Measurements from ENCODE around the gene SEPHS2.
"Not testable (repeated sequence)": the region's sequence is repeated elsewhere in the genome, so short reads cannot be mapped to it uniquely, and the experiment has no call there.

SEPHS2 gene

DNA sequence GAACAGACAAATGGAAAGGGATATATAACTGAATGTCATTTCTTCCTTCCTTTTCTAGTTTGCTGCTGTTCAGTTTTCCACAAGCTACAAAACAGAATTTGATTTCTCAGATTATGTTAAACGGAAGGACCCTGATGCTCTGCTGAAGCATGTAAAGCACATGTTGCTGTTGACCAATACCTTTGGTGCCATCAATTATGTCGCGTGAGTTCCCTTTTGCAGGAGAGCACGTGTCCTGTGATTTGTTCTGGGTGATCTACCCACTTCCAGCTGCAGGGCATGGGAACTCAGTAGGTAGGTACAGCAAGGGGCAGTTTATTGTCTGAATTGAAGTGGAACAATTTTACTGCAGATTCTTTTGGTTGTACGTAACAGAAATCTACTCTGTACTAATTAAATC is 35.7 kb upstream of the SEPHS2 start:
- 92% methylated on average over 5 of the region's 5 CpGs for WGBS
- Histone ChIP-seq H3K36me3 (ENCODE audit: insufficient read depth, low read length) (no peaks in the 10 kb centered on the region), H3K4me3 (ENCODE audit: low read length) (no peak overlapping the region), H3K27me3 (ENCODE audit: insufficient read depth, low read length) (no peaks in the 10 kb centered on the region), H3K27ac (ENCODE audit: low read depth, low read length) (no peak overlapping the region), H3K9me3 (ENCODE audit: insufficient read depth, low read depth, low read length) (no peaks in the 10 kb centered on the region), H3K9ac (ENCODE audit: low read depth, low read length) (no peak overlapping the region), H3K4me1 (ENCODE audit: insufficient read depth, low read length) (no peaks in the 10 kb centered on the region)

GRCh38 chr16:30478766-30479478 is 33.2 kb upstream of the SEPHS2 start:
- Histone ChIP-seq H3K9me3 (ENCODE audit: insufficient read depth, low read depth, low read length) (no peaks in the 10 kb centered on the region), H3K27me3 (ENCODE audit: insufficient read depth, low read length) (no peaks in the 10 kb centered on the region), H3K27ac (ENCODE audit: low read depth, low read length) (no peak overlapping the region), H3K9ac (ENCODE audit: low read depth, low read length) (no peak overlapping the region), H3K36me3 (ENCODE audit: insufficient read depth, low read length) (no peaks in the 10 kb centered on the region), H3K4me3 (ENCODE audit: low read length) (no peak overlapping the region), H3K4me1 (ENCODE audit: insufficient read depth, low read length) (no peaks in the 10 kb centered on the region)
- WGBS: 92% methylated on average over 12 of the region's 12 CpGs

GRCh38 chr16:30477773-30478172 is 32.1 kb upstream of the SEPHS2 start:
- not testable (repeated sequence) for H3K36me3 ChIP-seq (ENCODE audit: insufficient read depth, low read length); H3K9me3 ChIP-seq (ENCODE audit: insufficient read depth, low read depth, low read length); H3K4me3 ChIP-seq (ENCODE audit: low read length); H3K9ac ChIP-seq (ENCODE audit: low read depth, low read length); H3K27ac ChIP-seq (ENCODE audit: low read depth, low read length); H3K27me3 ChIP-seq (ENCODE audit: insufficient read depth, low read length); H3K4me1 ChIP-seq (ENCODE audit: insufficient read depth, low read length)
- WGBS: 92% methylated on average over 3 of the region's 3 CpGs

- H3K4me1 ChIP-seq (ENCODE audit: insufficient read depth, low read length): no peaks in the 10 kb centered on the region
- WGBS: 88% methylated on average over 3 of the region's 3 CpGs
- no peak overlapping the region for H3K27ac ChIP-seq (ENCODE audit: low read depth, low read length)
- no peak overlapping the region for H3K9ac ChIP-seq (ENCODE audit: low read depth, low read length)
- no peaks in the 10 kb centered on the region for H3K27me3 ChIP-seq (ENCODE audit: insufficient read depth, low read length)
- no peaks in the 10 kb centered on the region for H3K36me3 ChIP-seq (ENCODE audit: insufficient read depth, low read length)
- no peak overlapping the region for H3K4me3 ChIP-seq (ENCODE audit: low read length)
- no peaks in the 10 kb centered on the region for H3K9me3 ChIP-seq (ENCODE audit: insufficient read depth, low read depth, low read length)
These were observed 31.3 kb upstream of the SEPHS2 start for GRCh38 chr16:30476991-30477390.

- no peaks in the 10 kb centered on the region for H3K36me3 ChIP-seq (ENCODE audit: insufficient read depth, low read length)
- no peak overlapping the region for H3K4me3 ChIP-seq (ENCODE audit: low read length)
- H3K27ac ChIP-seq (ENCODE audit: low read depth, low read length): no peak overlapping the region
- H3K9ac ChIP-seq (ENCODE audit: low read depth, low read length): no peak overlapping the region
- H3K4me1 ChIP-seq (ENCODE audit: insufficient read depth, low read length): no peaks in the 10 kb centered on the region
- WGBS: 91% methylated on average over 7 of the region's 7 CpGs
- H3K27me3 ChIP-seq (ENCODE audit: insufficient read depth, low read length): no peaks in the 10 kb centered on the region
- H3K9me3 ChIP-seq (ENCODE audit: insufficient read depth, low read depth, low read length): no peaks in the 10 kb centered on the region
These were observed 29.0 kb upstream of the SEPHS2 start for GRCh38 chr16:30474684-30475083.

- Histone ChIP-seq H3K4me3 (ENCODE audit: low read length) (no peak overlapping the region), H3K9me3 (ENCODE audit: insufficient read depth, low read depth, low read length) (no peaks in the 10 kb centered on the region), H3K9ac (ENCODE audit: low read depth, low read length) (no peak overlapping the region), H3K27ac (ENCODE audit: low read depth, low read length) (no peak overlapping the region), H3K4me1 (ENCODE audit: insufficient read depth, low read length) (no peaks in the 10 kb centered on the region), H3K36me3 (ENCODE audit: insufficient read depth, low read length) (no peaks in the 10 kb centered on the region), H3K27me3 (ENCODE audit: insufficient read depth, low read length) (no peaks in the 10 kb centered on the region)
- WGBS: 91% methylated on average over 35 of the region's 35 CpGs
These were observed 28.4 kb upstream of the SEPHS2 start for GRCh38 chr16:30474074-30474452.

GRCh38 chr16:30473231-30474073 is 27.8 kb upstream of the SEPHS2 start:
- Histone ChIP-seq H3K27me3 (ENCODE audit: insufficient read depth, low read length) (no peaks in the 10 kb centered on the region), H3K9ac (ENCODE audit: low read depth, low read length) (no peak overlapping the region), H3K36me3 (ENCODE audit: insufficient read depth, low read length) (no peaks in the 10 kb centered on the region), H3K9me3 (ENCODE audit: insufficient read depth, low read depth, low read length) (no peaks in the 10 kb centered on the region), H3K27ac (ENCODE audit: low read depth, low read length) (no peak overlapping the region), H3K4me3 (ENCODE audit: low read length) (no peak overlapping the region), H3K4me1 (ENCODE audit: insufficient read depth, low read length) (no peaks in the 10 kb centered on the region)
- 90% methylated on average over 19 of the region's 19 CpGs for WGBS

GRCh38 chr16:30472328-30472942 is 26.8 kb upstream of the SEPHS2 start, which contains the start of gene ITGAL:
Gene ITGAL (plus strand): TSS chr16:30472742. CDS start chr16:30472838, 96 bp downstream.
- Histone ChIP-seq H3K4me3 (ENCODE audit: low read length) (no peak within 1 kb of the TSS), H3K9ac (ENCODE audit: low read depth, low read length) (no peak within 1 kb of the TSS), H3K27ac (ENCODE audit: low read depth, low read length) (no peak within 1 kb of the TSS)

DNA sequence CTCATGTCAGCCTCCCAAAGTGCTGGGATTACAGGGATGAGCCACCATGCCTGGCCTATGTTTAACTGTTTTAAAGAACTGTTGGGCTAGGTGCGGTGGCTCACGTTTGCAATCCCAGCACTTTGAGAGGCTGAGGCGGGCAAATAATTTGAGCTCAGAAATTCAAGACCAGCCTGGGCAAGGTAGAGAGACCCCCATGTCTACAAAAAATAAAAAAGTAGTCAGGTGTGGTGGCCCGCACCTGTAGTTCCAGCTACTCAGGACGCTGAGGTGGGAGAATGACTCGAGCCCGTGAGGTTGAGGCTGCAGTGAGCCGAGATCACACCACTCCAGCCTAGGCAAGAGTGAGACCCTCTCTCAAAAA is 24.9 kb upstream of the SEPHS2 start:
- no peaks in the 10 kb centered on the region for H3K27me3 ChIP-seq (ENCODE audit: insufficient read depth, low read length)
- no peaks in the 10 kb centered on the region for H3K9me3 ChIP-seq (ENCODE audit: insufficient read depth, low read depth, low read length)
- no peaks in the 10 kb centered on the region for H3K36me3 ChIP-seq (ENCODE audit: insufficient read depth, low read length)
- WGBS: 89% methylated on average over 8 of the region's 8 CpGs
- no peak overlapping the region for H3K27ac ChIP-seq (ENCODE audit: low read depth, low read length)
- H3K9ac ChIP-seq (ENCODE audit: low read depth, low read length): no peak overlapping the region
- no peaks in the 10 kb centered on the region for H3K4me1 ChIP-seq (ENCODE audit: insufficient read depth, low read length)
- H3K4me3 ChIP-seq (ENCODE audit: low read length): no peak overlapping the region

More at GRCh38 chr16:30472328-30472942, 26.8 kb upstream of the SEPHS2 start, which contains the start of gene ITGAL:
- Histone ChIP-seq H3K4me1 (ENCODE audit: insufficient read depth, low read length) (no peaks in the 10 kb centered on the region), H3K36me3 (ENCODE audit: insufficient read depth, low read length) (no peaks in the 10 kb centered on the region), H3K27me3 (ENCODE audit: insufficient read depth, low read length) (no peaks in the 10 kb centered on the region), H3K9me3 (ENCODE audit: insufficient read depth, low read depth, low read length) (no peaks in the 10 kb centered on the region)
- WGBS: 84% methylated on average over 8 of the region's 8 CpGs

GRCh38 chr16:30470170-30470512 is 24.5 kb upstream of the SEPHS2 start:
- Histone ChIP-seq H3K27ac (ENCODE audit: low read depth, low read length) (no peak overlapping the region), H3K27me3 (ENCODE audit: insufficient read depth, low read length) (no peaks in the 10 kb centered on the region), H3K9me3 (ENCODE audit: insufficient read depth, low read depth, low read length) (no peaks in the 10 kb centered on the region), H3K4me1 (ENCODE audit: insufficient read depth, low read length) (no peaks in the 10 kb centered on the region), H3K4me3 (ENCODE audit: low read length) (no peak overlapping the region), H3K36me3 (ENCODE audit: insufficient read depth, low read length) (no peaks in the 10 kb centered on the region), H3K9ac (ENCODE audit: low read depth, low read length) (no peak overlapping the region)
- WGBS: 88% methylated on average over 3 of the region's 3 CpGs

GRCh38 chr16:30464078-30464477 is 18.4 kb upstream of the SEPHS2 start:
- Histone ChIP-seq H3K27me3 (ENCODE audit: insufficient read depth, low read length) (no peaks in the 10 kb centered on the region), H3K27ac (ENCODE audit: low read depth, low read length) (no peak overlapping the region), H3K4me3 (ENCODE audit: low read length) (no peak overlapping the region), H3K4me1 (ENCODE audit: insufficient read depth, low read length) (no peaks in the 10 kb centered on the region), H3K9me3 (ENCODE audit: insufficient read depth, low read depth, low read length) (no peaks in the 10 kb centered on the region), H3K9ac (ENCODE audit: low read depth, low read length) (no peak overlapping the region), H3K36me3 (ENCODE audit: insufficient read depth, low read length) (no peaks in the 10 kb centered on the region)
- 92% methylated on average over 7 of the region's 7 CpGs for WGBS
